NOMO-1 (cell line): ENCODE results near the gene EHD1.
A peak's percentile ranks its signal among the peaks of the same experiment; 100 is the strongest.

Source experiments
- DNase-seq, 2 experiments: peaks; one replicate each; lab custom pipeline; 2025; ENCODE audit not compliant: unreplicated experiment in 2 of 2; lab: John Stamatoyannopoulos, UW

Gene EHD1

DNA sequence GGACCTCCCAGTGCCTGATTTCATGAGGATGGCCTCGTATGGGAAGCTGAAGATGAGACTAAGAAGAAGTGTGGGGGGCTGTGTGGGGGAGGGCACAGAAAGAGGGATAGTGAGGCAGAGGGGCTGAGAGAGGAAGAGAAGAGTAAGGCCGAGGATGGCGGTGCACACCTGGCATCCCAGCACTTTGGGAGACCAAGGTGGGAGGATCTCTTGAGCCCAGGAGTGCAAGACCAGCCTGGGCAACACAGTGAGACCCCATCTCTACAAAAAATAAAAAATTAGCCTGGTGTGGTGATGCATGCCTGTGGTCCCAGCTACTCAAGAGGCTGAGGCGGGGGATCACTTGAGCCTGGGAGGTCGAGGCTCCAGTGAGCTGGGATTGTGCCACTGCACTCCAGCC, 13.5 kb upstream of the EHD1 start:
- no peak for DNase-seq

DNA sequence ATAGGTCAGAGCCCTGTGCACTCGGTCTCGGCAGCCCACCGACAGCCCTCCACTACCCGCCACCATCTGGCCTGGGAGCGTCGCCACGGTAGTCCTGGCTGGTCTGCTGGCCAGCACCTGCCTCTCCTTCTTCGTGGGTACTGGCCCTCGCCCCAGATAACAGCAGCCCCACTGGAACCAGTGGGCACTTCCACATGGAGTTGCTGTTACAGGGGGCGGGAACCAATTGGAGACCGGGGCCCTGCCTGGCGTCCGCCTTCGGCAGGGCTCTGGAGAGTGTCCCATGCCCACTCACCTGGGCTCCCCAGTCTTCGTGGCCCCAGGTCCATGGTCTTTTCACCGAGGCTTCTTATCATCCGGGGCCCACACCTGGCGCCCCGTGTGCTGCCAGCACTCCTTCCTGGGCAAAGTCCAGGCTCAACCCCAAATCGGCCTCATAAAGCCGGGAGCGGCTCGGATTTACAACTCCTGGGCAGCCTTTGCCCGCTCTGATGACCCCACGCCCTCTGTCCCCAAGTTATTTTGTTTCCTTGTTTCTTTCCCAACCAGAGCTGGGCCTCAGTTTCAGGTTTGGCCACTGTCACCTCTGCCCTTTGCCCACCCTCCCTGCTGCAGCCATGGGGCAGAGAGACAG, 12.9 kb upstream of the EHD1 start:
- no peak for DNase-seq

DNA sequence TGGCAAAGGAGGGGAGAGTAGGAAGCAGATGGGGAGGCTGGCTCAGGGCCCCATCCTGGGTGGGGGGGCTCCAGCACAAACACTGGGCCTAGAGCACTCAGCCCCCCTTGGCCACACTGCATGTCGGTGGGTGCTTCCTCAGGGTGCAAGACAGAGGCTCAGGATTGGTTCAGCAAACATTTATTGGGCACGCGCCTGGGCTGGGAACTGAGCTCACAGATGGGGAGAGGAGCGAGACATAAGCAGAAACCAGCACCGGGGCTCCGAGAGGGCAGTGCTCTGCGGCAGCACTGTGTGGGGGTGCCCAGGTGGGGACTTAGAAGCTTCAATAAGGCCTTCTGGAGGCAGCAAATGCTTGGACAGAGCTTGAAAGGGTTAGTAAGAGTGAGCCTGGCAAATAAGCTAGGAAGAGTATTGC, 12.1 kb upstream of the EHD1 start:
- DNase-seq: no peak

DNA sequence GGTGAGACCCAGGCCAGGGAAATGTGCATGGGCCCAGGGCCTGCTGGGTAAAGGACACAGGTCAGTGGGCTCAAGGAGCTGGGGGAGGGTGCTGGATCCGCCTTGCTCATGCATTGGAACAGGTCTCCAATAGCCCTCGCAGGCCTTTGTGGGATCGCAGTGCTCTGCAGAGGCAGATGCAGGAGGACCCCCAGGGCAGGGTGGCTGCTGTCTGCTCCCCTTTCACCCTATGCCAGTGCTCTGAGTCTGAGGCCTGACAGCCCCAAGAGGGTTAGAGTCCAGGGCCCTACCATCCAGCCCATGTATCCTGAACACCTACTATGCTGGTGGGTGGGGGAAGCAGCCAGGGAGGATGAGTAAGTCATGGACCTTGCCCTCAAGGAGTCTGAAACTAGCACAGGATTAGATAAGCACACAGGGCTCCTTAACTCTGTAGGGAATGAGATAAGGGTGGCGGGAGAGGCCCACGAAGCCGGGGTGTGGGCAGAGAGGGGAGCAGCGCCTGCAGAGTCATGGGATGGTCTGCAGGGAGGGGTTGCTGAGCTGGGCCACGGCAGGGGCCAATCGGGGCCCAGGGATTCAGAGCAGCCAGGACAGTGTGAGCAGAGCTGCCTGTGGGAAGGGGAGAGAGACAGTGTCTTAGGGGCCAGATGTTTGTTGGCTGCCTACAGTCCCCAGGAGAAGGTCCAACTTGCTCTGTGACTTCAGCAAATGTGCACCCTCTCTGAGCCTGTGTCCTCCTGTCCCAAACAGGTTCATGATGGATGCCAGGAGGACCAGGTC, 10.5 kb upstream of the EHD1 start:
- no peak for DNase-seq

DNA sequence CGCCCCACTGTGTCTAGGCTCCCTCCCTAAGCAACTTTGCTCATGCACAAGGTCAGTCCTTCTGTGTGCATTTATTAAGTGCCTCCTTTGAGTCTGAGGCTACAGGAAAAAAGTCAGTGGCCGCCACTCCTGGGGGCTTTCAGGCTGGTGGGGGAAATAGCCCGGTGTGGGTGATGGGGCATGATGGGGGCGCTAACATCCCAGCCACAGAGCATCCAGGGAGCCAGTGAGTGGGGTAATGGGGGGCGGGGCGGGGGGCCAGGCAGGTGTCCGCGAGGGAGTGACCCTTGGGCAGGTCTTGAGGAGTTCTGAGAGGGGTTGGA, 9.9 kb upstream of the EHD1 start:
- no peak for DNase-seq

DNA sequence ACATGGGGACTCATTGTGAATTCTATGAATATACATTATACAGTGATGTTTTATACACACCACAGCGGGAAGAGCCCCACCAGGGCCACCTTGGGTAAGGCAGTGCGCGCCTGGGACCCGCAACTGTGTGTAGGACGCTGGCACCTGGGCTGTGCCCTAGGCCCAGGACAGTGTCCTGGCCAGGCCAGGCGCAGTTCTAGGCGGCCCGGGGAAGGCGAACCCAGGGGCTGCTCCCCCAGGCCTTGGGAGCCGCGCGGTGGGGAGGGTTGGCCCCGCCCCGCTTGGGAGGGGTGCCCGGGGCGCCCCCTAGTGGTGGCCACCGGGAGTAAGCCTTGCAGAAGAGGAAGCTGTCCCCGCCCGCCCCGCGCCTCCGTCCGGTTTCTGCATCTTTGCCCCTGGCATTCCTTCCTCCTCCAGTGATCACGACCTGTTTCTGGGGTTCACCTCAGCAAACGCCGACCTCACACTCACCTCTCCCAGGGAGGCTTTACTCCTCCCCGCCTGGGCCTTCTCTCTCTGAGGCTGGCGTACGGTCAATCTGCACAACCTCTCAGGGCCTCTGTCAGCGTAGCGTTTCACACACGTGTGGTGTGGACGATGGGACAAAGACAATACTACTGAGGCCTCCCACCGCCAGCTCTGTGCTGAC, 9.5 kb upstream of the EHD1 start:
- peak; percentile 63 to 73 for DNase-seq

DNA sequence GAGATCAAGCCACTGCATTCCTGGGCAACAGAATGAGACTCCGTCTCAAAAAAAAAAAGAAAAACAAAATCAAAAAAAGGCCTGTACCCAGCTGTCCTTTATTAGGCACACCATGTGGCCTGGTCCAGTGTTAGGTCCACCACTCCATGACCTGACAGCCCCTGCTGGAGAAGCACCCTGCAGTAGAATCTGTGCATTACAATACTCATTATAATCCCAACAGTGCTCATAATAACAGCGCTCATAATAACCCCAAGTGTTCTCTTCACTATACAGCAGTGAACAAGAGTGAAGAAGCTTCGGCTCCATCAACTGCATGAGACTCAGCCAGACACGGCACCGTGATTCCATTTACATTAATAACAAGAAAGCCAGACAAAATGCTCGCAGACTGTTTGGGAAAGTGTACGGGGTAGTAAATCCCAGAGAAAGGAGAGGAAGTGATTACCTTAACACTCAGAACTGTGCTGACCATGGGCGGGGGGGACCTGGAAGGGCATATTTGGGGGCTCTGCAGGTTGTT, 8.9 kb upstream of the EHD1 start:
- no peak for DNase-seq

DNA sequence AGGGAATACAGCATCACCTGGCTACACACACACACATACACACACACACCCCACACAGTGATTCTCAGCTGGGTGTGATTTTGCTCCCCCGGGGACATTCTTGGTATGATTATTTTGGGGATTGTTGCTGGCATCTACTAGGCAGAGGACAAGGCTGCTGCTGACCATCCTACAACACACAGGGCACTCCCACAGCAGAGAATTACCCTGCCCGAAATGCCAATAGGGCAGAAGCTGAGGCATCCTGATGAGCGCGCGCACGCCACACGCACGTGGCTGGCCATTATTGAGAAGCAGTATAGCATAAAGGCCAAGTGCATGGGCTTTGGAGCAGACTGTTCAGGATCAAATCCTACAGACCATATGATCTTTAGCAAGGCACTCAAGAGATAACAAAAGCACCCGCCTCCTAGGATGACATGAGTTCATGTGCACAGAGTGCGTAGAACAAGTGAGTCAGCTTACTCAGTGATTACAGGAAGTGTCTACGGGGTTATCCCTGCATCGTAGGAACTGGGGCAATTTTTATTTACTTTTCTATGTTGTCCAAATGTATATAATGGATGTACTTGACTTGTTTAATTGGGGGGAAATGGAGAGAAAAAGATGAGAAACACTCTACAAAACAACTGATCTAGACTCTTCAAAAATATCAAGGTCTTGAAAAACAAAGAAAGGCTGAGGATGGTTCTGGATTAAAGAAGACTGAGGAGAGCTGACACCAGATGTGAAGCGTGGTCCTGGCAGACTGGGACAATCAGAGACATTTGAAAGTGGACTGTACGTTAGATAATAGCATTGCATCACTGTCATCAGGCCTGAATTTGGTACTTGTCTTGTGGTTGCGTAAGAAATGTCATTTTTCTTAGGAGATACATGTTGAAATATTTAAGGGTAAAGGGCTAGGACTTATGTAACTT, 7.2 kb upstream of the EHD1 start:
- DNase-seq: peak; percentile 90 to 96

DNA sequence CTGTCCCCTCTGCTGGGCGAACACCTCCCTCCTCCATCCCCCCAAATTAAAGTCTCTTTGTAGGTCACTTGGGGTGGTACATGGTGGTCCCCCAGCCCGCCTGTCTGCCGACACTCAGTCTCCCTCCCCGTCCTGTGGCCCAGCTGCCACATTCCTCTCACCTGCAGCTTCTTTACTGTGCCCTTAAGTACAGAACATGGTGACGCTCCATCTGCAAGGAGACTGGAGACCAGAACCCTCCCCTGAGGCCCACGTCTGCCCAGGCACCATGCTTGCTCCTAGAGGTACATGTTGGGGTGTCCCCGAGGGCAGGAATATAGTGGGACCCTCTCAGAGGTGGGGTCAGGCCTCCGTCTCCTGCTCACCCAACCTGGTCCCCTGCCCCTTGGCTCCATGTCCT, 5.6 kb upstream of the EHD1 start:
- no peak for DNase-seq

DNA sequence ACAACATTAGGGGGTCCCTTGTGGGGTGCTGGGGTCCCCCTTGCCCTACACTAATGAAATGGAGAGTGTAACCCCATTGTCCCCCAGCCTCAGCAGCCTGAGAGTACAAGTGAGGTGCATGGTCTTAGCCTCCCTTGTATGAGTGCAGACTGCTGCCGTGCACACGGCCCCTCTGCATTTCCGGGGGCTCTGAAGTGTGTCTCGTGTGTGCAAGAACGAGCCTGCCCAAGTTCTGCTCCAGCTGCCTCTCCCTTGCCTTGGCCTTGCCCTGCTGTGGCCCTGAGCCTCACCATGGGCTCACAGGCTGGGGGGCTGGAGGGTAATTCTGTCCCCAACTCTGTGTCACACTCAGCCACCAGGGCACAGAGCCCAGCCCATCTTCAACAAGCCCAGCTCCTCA, 5.2 kb upstream of the EHD1 start:
- DNase-seq: no peak

DNA sequence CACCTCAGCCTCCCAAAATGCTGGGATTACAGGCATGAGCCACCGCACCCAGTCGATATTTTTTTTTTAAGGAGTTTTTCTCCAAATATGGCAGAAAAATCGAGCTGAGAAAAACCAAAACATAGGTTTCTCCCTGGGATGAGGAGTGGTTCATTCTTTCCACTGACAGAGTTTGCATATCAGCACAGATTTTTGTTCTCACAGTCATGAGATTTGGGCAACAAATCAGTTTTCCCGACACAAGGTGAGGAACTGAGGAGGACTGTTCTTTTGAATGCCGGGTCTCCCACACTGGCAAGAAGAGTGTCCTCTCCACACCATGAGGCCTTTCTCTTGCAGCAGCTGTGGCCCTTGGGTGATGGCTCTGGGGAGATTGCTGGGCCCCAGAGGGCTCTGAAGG, 3.8 kb upstream of the EHD1 start:
- DNase-seq: no peak

DNA sequence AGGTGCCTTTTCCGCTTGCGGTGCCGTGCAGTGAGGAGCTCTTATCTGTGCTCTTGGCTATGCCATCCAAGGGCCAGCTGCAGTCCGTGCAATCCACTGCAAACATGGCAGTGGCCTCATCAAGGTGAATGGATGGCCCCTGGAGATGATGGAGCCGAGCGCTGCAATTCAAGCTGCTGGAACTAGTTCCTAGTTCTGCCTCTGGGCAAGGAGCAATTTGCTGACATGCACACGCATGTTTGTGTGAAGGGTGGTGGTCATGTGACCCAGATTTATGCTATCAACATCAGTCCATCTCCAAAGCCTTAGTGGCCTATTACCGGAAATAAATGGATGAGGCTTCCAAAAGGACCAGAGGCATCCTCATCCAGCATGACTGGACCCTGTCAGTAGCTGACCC, 3.1 kb upstream of the EHD1 start:
- no peak for DNase-seq

DNA sequence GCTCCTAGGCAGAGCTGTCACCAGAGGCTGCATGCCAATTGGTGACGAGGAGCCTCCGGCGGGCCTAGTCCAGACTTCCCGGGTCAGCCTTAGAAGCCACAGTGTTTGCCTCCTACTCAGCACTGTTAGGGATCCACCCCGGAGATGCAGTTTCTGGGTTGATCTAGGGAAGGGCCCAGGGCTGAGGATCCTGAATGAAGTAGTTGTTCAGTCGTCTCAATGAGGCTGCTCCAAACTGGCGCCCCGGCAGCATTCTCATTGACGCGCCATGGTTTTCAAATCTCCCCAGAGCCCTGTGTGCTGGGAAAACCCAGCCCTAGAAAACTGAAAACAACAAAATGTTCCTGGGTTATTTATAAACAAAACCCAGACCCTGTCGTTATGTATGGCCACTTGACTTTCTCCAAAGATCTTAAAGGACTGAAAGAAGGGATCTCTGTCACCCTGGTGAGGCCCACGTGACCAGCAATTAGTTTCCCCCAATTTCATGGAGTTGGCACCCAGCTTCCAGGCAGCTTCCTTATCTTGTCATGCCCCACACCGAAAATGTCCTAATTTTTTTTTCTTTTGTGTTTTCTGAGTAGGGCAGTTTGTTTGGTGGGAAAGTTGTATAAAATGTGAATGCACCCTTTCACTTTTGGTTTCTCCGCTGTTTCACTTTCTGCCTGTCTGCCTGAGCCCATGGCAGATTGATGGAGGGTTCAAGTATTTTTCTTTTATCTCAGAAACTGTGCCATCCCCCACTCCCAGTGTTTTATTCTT, 2.0 kb upstream of the EHD1 start:
- no peak for DNase-seq

DNA sequence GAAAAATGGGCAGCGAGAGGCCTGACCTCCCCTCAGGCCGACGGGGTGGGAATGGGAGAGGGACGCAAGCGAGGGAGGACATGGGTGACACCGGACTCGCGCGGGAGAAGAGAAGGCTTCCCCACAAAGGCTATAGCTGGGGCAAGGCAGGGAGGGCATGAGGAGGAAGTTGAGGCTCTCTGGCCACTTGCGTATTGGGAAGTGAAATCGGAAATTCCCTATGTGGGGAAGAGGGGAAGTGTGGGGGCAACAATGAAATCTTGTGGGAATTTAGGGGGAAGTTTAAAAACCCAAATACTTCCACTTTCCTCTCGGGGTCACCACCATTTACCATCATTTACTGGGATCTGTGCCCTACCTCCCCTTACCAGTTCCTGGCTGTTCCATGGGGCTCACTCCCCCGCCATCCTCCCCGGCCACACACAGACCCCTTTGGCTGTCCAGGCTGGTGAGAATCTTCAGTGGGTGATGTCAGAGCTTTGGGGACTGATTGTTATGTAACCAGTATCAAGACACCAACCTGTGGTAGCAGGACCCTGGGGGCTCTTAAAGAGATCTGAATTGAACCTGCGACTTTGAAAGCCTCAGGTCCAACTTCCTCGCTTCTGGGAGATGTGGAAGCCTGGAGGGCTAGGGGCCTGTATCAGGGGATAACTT, 951 bp upstream of the EHD1 start:
- DNase-seq: peak in 1 of 2 experiments; percentile 40

DNA sequence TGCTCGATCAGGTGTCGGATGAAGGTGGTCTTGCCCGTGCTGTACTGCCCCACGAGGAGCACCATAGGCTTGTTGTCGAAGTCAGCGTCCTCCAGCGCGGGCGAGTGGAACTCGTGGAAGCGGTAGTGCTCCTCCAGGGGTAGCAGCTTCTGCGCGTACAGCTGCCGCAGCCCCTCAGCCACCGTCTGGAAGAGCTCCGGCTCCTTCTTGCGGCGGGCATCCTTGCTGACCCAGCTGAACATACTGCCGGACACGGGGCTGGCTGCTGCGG, 263 bp downstream of the EHD1 start:
- peak in 1 of 2 experiments; percentile 75 for DNase-seq

DNA sequence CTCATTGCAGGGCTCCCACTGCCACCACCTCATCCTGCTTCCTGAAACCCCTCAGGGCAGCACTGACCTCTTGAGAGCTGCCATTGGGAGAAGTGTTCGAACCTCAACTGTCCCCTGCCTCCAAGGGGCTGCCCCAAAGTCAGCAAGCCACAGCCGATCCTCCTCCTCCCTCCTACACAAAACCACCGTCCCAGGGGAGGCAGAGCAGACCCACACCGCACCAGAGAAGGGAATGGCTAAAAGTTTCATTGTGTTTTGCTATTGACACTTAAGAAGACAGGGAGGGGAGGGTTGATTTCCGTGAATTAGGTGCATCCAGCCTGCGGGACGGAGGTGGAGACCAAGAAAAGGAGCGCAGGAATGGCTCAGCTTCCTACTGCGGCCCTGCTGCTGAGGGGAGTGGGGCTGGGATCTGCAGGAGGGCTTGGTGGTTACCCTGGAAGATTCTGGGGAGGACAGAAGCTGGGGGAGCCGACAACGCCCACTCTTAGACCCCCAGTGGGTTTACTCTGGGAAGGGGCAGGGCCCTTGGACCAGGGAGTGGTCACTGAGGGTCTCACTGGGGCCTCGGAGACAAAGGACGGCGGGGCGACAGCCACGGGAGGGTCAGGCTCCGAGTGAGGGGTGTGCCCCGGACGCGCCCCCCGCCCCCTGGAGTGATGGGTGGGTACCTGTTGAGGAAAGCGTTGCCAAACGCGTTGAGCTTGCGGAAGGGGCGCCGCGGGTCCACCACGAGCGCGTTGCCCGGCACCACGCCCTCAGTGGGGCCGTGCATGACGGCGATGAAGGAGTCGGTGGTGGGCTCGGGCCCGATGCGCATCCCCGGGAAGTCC, 815 bp downstream of the EHD1 start:
- DNase-seq: no peak

DNA sequence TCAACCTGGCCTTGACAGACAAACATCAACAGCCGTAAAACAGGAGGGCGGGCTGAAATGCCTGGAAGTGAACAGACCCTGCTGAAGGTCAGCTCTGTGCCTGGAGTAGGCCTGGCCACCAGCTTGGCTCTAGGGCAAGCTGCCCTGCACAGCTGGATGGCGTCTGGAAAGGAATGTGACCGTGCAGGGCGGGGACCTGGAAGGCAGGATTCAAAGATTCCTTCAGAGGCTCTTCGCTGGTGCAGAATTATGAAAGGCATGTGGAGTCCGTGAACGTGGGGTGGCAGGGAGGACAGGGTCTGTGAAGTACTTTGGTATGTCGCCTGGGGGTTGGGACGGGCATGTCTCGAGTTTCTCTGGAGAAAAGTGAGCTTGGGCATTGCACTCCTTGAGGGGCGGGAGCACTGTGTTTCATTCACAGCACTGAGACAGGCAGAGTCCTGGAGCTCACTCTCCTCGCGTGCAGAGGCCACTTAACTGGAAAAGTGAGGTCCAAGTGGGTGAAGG, 1.5 kb downstream of the EHD1 start:
- no peak for DNase-seq

DNA sequence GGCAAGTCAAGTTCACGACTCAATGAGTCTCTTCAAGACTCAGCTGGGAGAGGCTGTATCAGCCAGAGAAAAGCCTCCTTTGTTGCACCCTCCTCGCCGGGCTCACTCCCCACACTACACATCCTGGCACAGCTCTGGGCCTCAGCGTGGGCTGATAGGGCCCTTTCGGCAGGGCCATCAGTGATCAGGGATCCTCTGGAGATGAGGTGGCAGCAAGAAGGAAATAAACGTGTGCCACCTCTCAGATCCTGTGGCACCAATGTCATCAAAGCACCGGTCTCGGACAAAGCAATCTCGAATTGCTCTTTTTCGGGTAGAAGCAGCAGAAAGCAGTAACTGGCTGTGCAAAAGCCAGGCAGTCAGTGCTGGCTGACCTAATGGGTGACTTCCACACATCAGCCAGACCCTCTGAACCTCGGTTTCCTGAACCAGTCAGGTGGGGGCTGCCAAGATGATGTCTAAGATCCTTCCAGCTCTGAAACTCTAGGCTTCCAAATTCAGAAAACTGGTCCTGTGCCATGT, 2.1 kb downstream of the EHD1 start:
- DNase-seq: no peak
